Esophagus muscularis mucosa (tissue), 4 donors: Measurements from ENCODE around the gene ERCC1. TPM values are rescaled to one million over a fixed set of nuclear protein-coding genes. Genes with fewer than 3 reads are reported as not detected.

Experiments used
- DNase-seq: peaks from one replicate; pipeline ENCODE4 v3.0.0-alpha.2; 2017; ENCODE audit errors: extremely low spot score
- H3K27ac ChIP-seq, 4 donors: fragments of 200-600 bp; sonication (generic); replicated peaks in 1 of 4; 1 replicate in 3 of 4; 2 replicates in 1 of 4; pipeline ENCODE4 v1.5.1; 2016 to 2019; ENCODE audit warnings: mild to moderate bottlenecking in 1 of 4
- H3K27me3 ChIP-seq, 4 donors: fragments of 200-600 bp; sonication (generic); one replicate each; pipeline versions ENCODE4 v1.5.1 to v1.6.0; 2016 to 2019
- H3K36me3 ChIP-seq, 4 donors: fragments of 200-600 bp; sonication (generic); one replicate each; pipeline ENCODE4 v1.5.1; 2016 to 2019
- H3K4me1 ChIP-seq, 4 donors: fragments of 200-600 bp; sonication (generic); one replicate each; pipeline ENCODE4 v1.5.1; 2016 to 2019
- H3K4me3 ChIP-seq, 4 donors: fragments of 200-600 bp; sonication (generic); 1 replicate in 2 of 4; 2 replicates in 2 of 4; pipeline ENCODE4 v1.5.1; 2016 to 2019; ENCODE audit warnings: mild to moderate bottlenecking in 4 of 4, moderate library complexity in 1 of 4
- H3K9me3 ChIP-seq, 4 donors: fragments of 200-600 bp; sonication (generic); 1 replicate in 3 of 4; 2 replicates in 1 of 4; pipeline ENCODE4 v1.5.1; 2016 to 2019
- EP300 ChIP-seq: sonication (generic); formaldehyde crosslinking; IDR thresholded peaks from one replicate; pipeline ENCODE4 v1.6.1; 2017; ENCODE audit warnings: antibody characterized with exemption
- POLR2A ChIP-seq: fragments of 450-650 bp; IDR thresholded peaks from one replicate; pipeline ENCODE4 v1.6.1; 2017; ENCODE audit warnings: antibody characterized with exemption, moderate library complexity, mild to moderate bottlenecking, low read depth
- POLR2AphosphoS5 ChIP-seq, 2 donors: sonication (generic); formaldehyde crosslinking; IDR thresholded peaks; one replicate each; pipeline ENCODE4 v1.6.1; 2017; ENCODE audit warnings: antibody characterized with exemption in 2 of 2
- WGBS: methylation state at CpG from one replicate; pipeline ENCODE4 v1.1.5; 2018; 5-methylcytosine and 5-hydroxymethylcytosine counted together
- intact Hi-C: fragments of 100-400 bp; cut with DNase I; formaldehyde crosslinking; loops from one replicate; pipeline ENCODE4 v1.15.1; 2023
- total RNA-seq, 4 donors: library from RNA; depleted of rRNA; stranded (reverse); fragments of >200 nt; gene quantifications; one replicate each; pipeline versions ENCODE4 v1.1.0 to v1.2.1, GENCODE V29; 2016
- TF ChIP-seq, protein P1 (sequence below), 3 experiments: fragments of 200-600 bp in 2 of 3; fragments of 450-650 bp in 1 of 3; sonication (generic) in 2 of 3; IDR thresholded peaks; one replicate each; pipeline ENCODE4 v1.5.1; 2017 to 2019; ENCODE audit warnings: antibody characterized with exemption in 3 of 3, mild to moderate bottlenecking in 2 of 3, moderate library complexity in 1 of 3

The ERCC1 gene
- total RNA-seq, 4 donors from 2014 or later, result 62.8 to 102 (median 69.3) TPM

DNA sequence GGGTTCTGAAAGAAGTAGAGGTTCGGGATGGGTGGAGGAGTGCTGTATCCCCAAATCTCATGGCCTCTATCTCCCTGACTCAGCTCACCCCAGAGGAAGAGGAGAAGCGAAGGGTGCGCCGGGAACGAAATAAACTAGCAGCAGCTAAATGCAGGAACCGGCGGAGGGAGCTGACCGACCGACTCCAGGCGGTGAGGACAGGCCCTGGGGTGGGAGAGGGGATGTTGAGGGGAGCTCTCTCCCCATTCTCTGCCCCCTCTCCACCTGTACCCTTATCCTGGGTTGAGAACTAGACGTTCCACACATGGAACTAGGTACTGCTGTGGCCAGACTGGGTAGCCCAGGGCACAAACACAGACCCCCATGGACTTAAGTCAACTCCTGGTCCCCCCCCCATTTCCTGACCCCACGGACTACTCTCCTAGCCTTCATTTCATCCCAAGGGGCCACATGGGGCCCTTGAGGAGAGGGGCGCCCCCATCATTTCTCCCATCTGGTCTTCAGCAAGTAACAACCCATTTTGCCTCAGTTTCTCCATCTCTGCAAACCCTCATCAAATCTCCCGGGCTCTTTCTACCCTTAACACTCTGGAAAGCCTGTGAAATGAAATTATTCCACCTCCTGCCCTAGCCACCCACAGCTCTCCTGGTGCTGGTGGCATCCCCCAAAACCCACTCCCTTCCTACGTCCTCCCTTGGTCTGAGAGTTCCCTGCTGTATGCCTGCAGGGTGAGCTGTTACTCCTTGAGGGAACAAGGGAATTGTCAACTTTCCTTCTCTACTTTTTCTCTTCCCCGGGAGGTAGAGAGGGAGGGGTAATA lies 47.6 kb upstream of the ERCC1 start:
- DNase-seq, result no peak
- TF ChIP-seq EP300 (no peak), POLR2A (no peak), POLR2AphosphoS5 (IDR thresholded peaks at IDR 0.05) (no peak)
- TF ChIP-seq, protein P1, sequence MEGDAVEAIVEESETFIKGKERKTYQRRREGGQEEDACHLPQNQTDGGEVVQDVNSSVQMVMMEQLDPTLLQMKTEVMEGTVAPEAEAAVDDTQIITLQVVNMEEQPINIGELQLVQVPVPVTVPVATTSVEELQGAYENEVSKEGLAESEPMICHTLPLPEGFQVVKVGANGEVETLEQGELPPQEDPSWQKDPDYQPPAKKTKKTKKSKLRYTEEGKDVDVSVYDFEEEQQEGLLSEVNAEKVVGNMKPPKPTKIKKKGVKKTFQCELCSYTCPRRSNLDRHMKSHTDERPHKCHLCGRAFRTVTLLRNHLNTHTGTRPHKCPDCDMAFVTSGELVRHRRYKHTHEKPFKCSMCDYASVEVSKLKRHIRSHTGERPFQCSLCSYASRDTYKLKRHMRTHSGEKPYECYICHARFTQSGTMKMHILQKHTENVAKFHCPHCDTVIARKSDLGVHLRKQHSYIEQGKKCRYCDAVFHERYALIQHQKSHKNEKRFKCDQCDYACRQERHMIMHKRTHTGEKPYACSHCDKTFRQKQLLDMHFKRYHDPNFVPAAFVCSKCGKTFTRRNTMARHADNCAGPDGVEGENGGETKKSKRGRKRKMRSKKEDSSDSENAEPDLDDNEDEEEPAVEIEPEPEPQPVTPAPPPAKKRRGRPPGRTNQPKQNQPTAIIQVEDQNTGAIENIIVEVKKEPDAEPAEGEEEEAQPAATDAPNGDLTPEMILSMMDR (IDR thresholded peaks at IDR 0.05), result no peak
- Histone ChIP-seq H3K36me3 (no peaks in the 10 kb centered on the region), H3K27ac (no peak overlapping the region), H3K4me3 (no peak overlapping the region), H3K27me3 (peaks cover 0 to 5% (median 0%) of the 10 kb centered on the region in 4 donors), H3K4me1 (peaks cover 34 to 37% (median 35%) of the 10 kb centered on the region in 4 donors), H3K9me3 (no peaks in the 10 kb centered on the region)
- WGBS, result 90% methylated on average over 16 of the region's 16 CpGs
- intact Hi-C loops, result no loop called here

DNA sequence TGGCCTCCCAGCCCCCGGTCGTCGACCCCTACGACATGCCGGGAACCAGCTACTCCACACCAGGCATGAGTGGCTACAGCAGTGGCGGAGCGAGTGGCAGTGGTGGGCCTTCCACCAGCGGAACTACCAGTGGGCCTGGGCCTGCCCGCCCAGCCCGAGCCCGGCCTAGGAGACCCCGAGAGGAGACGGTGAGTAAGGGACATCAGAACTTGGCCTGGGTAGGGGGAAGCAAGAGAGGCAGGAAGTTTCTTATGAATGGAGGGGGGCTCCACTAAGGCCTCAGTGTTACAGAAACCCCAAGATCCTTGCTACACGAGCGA lies 47.0 kb upstream of the ERCC1 start:
- H3K36me3 ChIP-seq, result no peaks in the 10 kb centered on the region
- H3K27me3 ChIP-seq, result peaks cover 0 to 5% (median 0%) of the 10 kb centered on the region in 4 donors
- H3K27ac ChIP-seq, result peak overlapping the region in 2 of 4 donors; percentile 90 to 97
- intact Hi-C loops, result no loop called here
- DNase-seq, result no peak
- no peak for TF ChIP-seq POLR2AphosphoS5 (IDR thresholded peaks at IDR 0.05)
- TF ChIP-seq, protein P1 (IDR thresholded peaks at IDR 0.05), result no peak
- TF ChIP-seq POLR2A, result no peak
- TF ChIP-seq EP300, result no peak
- WGBS, result 86% methylated on average over 9 of the region's 15 CpGs
- H3K4me1 ChIP-seq, result peaks cover 34 to 37% (median 35%) of the 10 kb centered on the region in 4 donors
- no peaks in the 10 kb centered on the region for H3K9me3 ChIP-seq
- peak overlapping the region in 1 of 4 donors; percentile 75 for H3K4me3 ChIP-seq

DNA sequence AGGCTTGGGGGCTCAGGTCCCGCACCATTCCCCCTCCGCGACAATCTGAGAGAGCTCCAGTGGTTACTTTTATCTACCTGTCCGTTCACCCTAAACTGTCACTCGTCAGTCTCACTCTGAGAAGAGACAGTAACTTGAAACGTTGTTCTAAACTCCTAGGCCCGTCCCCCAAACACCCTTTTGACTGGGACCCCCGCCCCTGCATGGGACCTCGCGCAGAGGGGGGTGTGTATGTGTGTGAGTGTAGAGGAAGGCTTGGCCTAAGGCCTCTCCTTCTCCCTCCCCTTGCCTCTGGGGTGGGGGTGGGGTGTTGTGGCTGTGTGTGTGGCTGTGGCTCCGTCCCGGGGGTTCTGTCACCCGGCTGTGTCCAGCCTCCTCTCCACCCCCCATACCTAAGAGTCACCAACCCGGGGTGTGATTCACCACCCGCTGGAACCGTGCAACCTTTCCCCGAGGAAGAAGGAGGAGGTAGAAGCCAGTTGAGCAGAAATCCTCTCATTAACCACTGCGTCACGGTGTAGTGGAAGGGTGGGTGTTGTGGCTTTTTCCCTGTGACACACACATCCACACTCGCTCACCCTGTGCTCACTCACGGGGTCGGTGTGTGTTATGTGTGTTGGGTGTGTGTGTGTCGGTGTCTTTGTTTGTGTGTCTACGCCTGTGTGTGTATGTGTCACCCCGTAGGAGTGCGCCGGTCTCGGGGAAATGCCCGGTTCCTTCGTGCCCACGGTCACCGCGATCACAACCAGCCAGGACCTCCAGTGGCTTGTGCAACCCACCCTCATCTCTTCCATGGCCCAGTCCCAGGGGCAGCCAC lies 46.4 kb upstream of the ERCC1 start:
- H3K27me3 ChIP-seq, result peaks cover 0 to 5% (median 0%) of the 10 kb centered on the region in 4 donors
- DNase-seq, result no peak
- H3K4me3 ChIP-seq, result peak overlapping the region; percentile 62 to 75 (median 70)
- H3K36me3 ChIP-seq, result no peaks in the 10 kb centered on the region
- H3K27ac ChIP-seq, result peak overlapping the region; percentile 90 to 97 (median 94)
- WGBS, result 51% methylated on average over 19 of the region's 33 CpGs
- peaks cover 34 to 37% (median 35%) of the 10 kb centered on the region in 4 donors for H3K4me1 ChIP-seq
- intact Hi-C loops, result no loop called here
- no peaks in the 10 kb centered on the region for H3K9me3 ChIP-seq
- TF ChIP-seq, protein P1 (IDR thresholded peaks at IDR 0.05), result no peak
- TF ChIP-seq EP300 (no peak), POLR2AphosphoS5 (IDR thresholded peaks at IDR 0.05) (no peak), POLR2A (no peak)

DNA sequence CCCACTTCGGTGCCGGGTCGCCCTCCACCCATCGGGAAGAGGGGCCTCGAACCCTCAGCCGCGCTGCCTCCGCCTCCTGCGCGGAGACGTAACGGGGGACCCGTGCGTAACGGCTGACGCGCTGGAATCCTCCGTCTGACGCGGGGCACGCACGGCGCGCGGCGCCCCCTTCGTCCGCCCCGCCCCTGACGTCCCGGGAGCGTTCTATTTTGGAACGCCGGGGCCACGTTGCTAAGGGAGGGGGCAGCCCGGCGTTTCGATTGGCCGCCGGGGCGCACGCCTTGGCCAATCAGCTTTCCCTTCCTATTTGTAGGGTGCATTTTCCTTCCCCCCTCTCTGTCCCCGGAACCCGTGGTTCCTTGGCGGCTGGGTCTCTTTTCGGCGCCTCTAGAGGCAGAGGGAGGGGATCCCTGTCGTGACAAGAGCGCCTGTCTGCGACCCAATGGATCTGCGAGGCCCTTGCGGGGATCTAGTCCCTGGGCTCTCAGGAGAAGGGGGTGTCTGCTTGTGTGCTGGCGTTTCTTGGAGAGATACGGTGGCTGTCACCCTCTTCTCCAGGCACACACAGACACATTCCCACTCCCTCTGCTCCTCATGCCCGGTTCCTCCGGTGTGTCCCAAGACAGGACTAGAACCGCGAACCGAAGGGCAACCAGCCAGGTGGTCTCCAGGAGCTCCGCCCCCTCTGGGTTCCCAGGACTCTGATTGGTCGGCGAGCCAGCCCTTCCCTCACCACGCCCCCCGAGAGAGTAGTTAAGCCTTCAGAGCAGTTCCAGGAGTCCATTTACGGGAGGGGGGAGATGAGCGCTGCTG lies 45.6 kb upstream of the ERCC1 start:
- Histone ChIP-seq H3K36me3 (no peaks in the 10 kb centered on the region), H3K9me3 (no peaks in the 10 kb centered on the region), H3K4me1 (peaks cover 34 to 37% (median 35%) of the 10 kb centered on the region in 4 donors), H3K27me3 (peaks cover 0 to 5% (median 0%) of the 10 kb centered on the region in 4 donors), H3K27ac (peak overlapping the region; percentile 90 to 97 (median 94)), H3K4me3 (peak overlapping the region; percentile 62 to 75 (median 70))
- TF ChIP-seq EP300, result peak; percentile 99
- TF ChIP-seq POLR2A, result peak; percentile 30
- peak; percentile 96 to 97 for TF ChIP-seq POLR2AphosphoS5 (IDR thresholded peaks at IDR 0.05)
- TF ChIP-seq, protein P1 (IDR thresholded peaks at IDR 0.05), result peak in 1 of 3 experiments; percentile 29
- 0% methylated on average over 4 of the region's 66 CpGs for WGBS
- intact Hi-C loops, result no loop called here
- peak; percentile 98 for DNase-seq
